ENCODE data around the gene TRIM67. TPM values are rescaled to one million over a fixed set of nuclear protein-coding genes. Genes with fewer than 3 reads are reported as not detected.

TRIM67 gene
- total RNA-seq, 1 experiment from 2014 or later, result 0.06 TPM

DNA sequence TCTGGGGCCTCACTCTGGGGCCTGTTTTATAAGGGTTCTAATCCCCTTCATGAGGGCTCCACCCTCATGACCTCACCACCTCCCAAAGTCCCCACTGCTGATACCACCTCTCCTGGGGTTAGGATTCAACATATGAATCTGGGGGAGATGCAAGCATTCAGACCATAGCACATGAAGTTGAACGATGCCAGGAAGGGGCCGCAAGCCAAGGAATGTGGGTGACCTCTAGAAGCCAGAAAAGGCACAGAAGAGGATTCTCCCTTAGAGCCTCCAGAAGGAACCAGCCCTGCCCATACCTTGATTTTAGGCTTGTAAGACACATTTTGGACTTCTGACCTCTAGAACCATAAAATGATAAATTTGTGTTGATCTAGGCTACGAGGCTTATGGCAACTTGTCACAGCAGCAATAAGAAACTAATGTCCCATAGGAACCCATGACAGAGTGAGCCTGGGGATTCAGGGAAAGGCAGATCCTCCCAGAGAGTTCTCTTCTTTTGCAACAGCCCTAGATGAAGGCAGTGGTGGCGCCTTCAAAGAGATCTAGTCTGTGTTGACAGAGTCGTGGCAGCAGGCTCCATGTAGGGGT is 27.9 kb downstream of the TRIM67 start:
- BruUV-seq (replicated peaks), result no TSS peak
- H3K27me3 ChIP-seq (replicated peaks; ENCODE audit: insufficient read depth, low read depth, low read length, poor library complexity), result peaks cover 16% of the 10 kb centered on the region
- no peak overlapping the region for H3K4me3 ChIP-seq (ENCODE audit: low read depth, low read length, poor library complexity, severe bottlenecking)
- H3K4me1 ChIP-seq (ENCODE audit: insufficient read depth, low read length, poor library complexity, severe bottlenecking), result no peaks in the 10 kb centered on the region
- DNase-seq (ENCODE audit: low spot score), result no peak
- no peaks in the 10 kb centered on the region for H3K9me3 ChIP-seq (ENCODE audit: low read depth, low read length, poor library complexity, severe bottlenecking)
- ChIA-PET CTCF (no interaction called here), POLR2A (ENCODE audit: low non-redundant PET) (no interaction called here)
- H3K36me3 ChIP-seq (ENCODE audit: insufficient read depth, low read length, poor library complexity, severe bottlenecking), result no peaks in the 10 kb centered on the region
- intact Hi-C loops (cut with micrococcal nuclease; ENCODE audit: unreplicated experiment), result no loop called here
- H3K27ac ChIP-seq (ENCODE audit: low read depth, low read length, poor library complexity, severe bottlenecking), result no peak overlapping the region
- no peak for TF ChIP-seq EZH2 (IDR thresholded peaks at IDR 0.05; ENCODE audit: borderline replicate concordance, low read depth, low read length, poor library complexity, severe bottlenecking)
- TF ChIP-seq, protein P1, sequence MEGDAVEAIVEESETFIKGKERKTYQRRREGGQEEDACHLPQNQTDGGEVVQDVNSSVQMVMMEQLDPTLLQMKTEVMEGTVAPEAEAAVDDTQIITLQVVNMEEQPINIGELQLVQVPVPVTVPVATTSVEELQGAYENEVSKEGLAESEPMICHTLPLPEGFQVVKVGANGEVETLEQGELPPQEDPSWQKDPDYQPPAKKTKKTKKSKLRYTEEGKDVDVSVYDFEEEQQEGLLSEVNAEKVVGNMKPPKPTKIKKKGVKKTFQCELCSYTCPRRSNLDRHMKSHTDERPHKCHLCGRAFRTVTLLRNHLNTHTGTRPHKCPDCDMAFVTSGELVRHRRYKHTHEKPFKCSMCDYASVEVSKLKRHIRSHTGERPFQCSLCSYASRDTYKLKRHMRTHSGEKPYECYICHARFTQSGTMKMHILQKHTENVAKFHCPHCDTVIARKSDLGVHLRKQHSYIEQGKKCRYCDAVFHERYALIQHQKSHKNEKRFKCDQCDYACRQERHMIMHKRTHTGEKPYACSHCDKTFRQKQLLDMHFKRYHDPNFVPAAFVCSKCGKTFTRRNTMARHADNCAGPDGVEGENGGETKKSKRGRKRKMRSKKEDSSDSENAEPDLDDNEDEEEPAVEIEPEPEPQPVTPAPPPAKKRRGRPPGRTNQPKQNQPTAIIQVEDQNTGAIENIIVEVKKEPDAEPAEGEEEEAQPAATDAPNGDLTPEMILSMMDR (conservative IDR thresholded peaks at IDR 0.05; ENCODE audit: low read depth, low read length), result no peak

DNA sequence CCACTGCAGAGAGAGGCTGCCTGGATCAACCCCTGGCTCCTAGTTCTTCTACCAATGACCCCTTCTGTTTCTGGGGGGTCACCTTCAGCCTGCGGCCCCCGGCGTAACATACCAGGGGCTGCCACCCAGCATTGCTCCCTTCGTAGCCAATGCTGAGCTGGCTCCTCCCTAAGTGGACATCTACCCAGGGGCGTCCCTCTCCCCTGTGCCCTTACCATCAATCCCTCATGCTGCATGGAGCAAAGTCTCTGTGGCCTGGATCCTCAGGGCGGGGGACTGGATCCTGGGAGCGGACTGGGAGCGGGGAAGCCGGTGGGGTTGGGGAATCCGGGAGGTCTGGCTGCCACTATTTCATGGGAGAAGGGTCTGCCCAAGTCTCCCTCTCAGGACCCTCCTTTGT is 28.6 kb downstream of the TRIM67 start:
- intact Hi-C loops (cut with micrococcal nuclease; ENCODE audit: unreplicated experiment), result no loop called here
- Histone ChIP-seq H3K27me3 (replicated peaks; ENCODE audit: insufficient read depth, low read depth, low read length, poor library complexity) (peaks cover 10% of the 10 kb centered on the region), H3K36me3 (ENCODE audit: insufficient read depth, low read length, poor library complexity, severe bottlenecking) (no peaks in the 10 kb centered on the region), H3K27ac (ENCODE audit: low read depth, low read length, poor library complexity, severe bottlenecking) (no peak overlapping the region), H3K9me3 (ENCODE audit: low read depth, low read length, poor library complexity, severe bottlenecking) (no peaks in the 10 kb centered on the region), H3K4me3 (ENCODE audit: low read depth, low read length, poor library complexity, severe bottlenecking) (no peak overlapping the region), H3K4me1 (ENCODE audit: insufficient read depth, low read length, poor library complexity, severe bottlenecking) (no peaks in the 10 kb centered on the region)
- no peak for TF ChIP-seq EZH2 (IDR thresholded peaks at IDR 0.05; ENCODE audit: borderline replicate concordance, low read depth, low read length, poor library complexity, severe bottlenecking)
- TF ChIP-seq, protein P1 (conservative IDR thresholded peaks at IDR 0.05; ENCODE audit: low read depth, low read length), result no peak
- BruUV-seq (replicated peaks), result no TSS peak
- DNase-seq (ENCODE audit: low spot score), result no peak
- ChIA-PET CTCF (no interaction called here), POLR2A (ENCODE audit: low non-redundant PET) (no interaction called here)

DNA sequence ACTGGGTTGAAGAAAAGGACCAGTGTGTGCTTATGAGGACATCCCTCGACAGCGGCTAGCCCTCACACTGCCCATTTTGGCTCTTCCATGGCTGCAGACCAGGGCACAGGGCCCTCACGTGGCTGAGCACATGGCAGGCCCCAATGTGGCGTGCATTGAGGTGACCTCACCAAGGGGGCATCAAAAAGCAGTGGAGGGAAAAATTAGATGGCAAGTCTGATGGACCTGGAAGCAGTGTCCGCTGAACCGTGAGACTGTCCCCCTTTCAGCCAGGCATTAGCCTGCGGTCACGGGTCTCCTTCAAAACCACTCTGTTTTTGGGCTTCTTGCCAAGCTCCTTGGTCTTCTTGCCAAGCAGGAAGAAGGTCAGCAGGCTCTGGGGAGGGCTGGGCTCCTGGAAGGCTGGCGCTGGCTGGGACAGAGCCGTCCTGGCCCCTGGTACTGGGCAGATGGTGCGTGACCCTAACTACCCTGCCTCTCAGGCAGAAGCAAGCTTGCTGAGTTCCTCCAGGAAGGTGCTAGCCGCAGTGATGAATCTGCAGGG is 30.8 kb downstream of the TRIM67 start:
- POLR2A ChIA-PET (ENCODE audit: low non-redundant PET), result no interaction called here
- H3K9me3 ChIP-seq (ENCODE audit: low read depth, low read length, poor library complexity, severe bottlenecking), result no peaks in the 10 kb centered on the region
- BruUV-seq (replicated peaks), result no TSS peak
- H3K27me3 ChIP-seq (replicated peaks; ENCODE audit: insufficient read depth, low read depth, low read length, poor library complexity), result no peaks in the 10 kb centered on the region
- intact Hi-C loops (cut with micrococcal nuclease; ENCODE audit: unreplicated experiment), result no loop called here
- H3K4me3 ChIP-seq (ENCODE audit: low read depth, low read length, poor library complexity, severe bottlenecking), result no peak overlapping the region
- no peaks in the 10 kb centered on the region for H3K4me1 ChIP-seq (ENCODE audit: insufficient read depth, low read length, poor library complexity, severe bottlenecking)
- TF ChIP-seq EZH2 (IDR thresholded peaks at IDR 0.05; ENCODE audit: borderline replicate concordance, low read depth, low read length, poor library complexity, severe bottlenecking), result no peak
- TF ChIP-seq, protein P1 (conservative IDR thresholded peaks at IDR 0.05; ENCODE audit: low read depth, low read length), result no peak
- CTCF ChIA-PET, result no interaction called here
- no peaks in the 10 kb centered on the region for H3K36me3 ChIP-seq (ENCODE audit: insufficient read depth, low read length, poor library complexity, severe bottlenecking)
- no peak overlapping the region for H3K27ac ChIP-seq (ENCODE audit: low read depth, low read length, poor library complexity, severe bottlenecking)
- no peak for DNase-seq (ENCODE audit: low spot score)

Measured in A673 (cell line).